OCI-LY1 (cell line): ENCODE measurements around the gene SURF6.
"Not testable (repeated sequence)": the region's sequence is repeated elsewhere in the genome, so short reads cannot be mapped to it uniquely, and the experiment has no call there.

ENCODE experiments used
- H2AFZ ChIP-seq: fragments of 200-600 bp; sonication (generic), shearing (Covaris generic); 2 replicates; pipeline ENCODE4 v1.6.0; 2014; ENCODE audit warnings: antibody characterized with exemption, mild to moderate bottlenecking, low read length
- H3F3A ChIP-seq: fragments of 200-600 bp; sonication (generic), shearing (Covaris generic); 2 replicates; pipeline ENCODE4 v1.6.0; 2014; ENCODE audit warnings: mild to moderate bottlenecking, antibody characterized with exemption, low read length, moderate library complexity; ENCODE audit not compliant: insufficient read depth
- H3K27ac ChIP-seq: fragments of 200-600 bp; sonication (generic); 2 replicates; pipeline ENCODE4 v1.5.1; 2014; ENCODE audit warnings: low read length, mixed run types, mild to moderate bottlenecking, low read depth; ENCODE audit not compliant: poor library complexity, severe bottlenecking
- H3K27me3 ChIP-seq: fragments of 200-600 bp; sonication (generic); 2 replicates; pipeline ENCODE4 v1.6.0; 2014; ENCODE audit warnings: antibody characterized with exemption, mild to moderate bottlenecking, low read length, moderate library complexity; ENCODE audit not compliant: insufficient read depth
- H3K36me3 ChIP-seq: fragments of 200-600 bp; sonication (generic); 2 replicates; pipeline ENCODE4 v1.6.1; 2014; ENCODE audit warnings: mild to moderate bottlenecking, antibody characterized with exemption, low read length, moderate library complexity, mixed read lengths; ENCODE audit not compliant: insufficient read depth
- H3K4me1 ChIP-seq: fragments of 200-600 bp; sonication (generic); 2 replicates; pipeline ENCODE4 v1.5.1; 2014; ENCODE audit warnings: mild to moderate bottlenecking, low read length, moderate library complexity; ENCODE audit not compliant: insufficient read depth, severe bottlenecking
- H3K4me2 ChIP-seq: fragments of 200-600 bp; sonication (generic), shearing (Covaris generic); 2 replicates; pipeline ENCODE4 v1.6.1; 2014; ENCODE audit warnings: low read length
- H3K4me3 ChIP-seq: fragments of 200-600 bp; sonication (generic); 2 replicates; pipeline ENCODE4 v1.5.1; 2014; ENCODE audit warnings: low read length, low read depth, mild to moderate bottlenecking, mixed read lengths; ENCODE audit not compliant: poor library complexity, severe bottlenecking
- H3K79me2 ChIP-seq: fragments of 200-600 bp; shearing (Covaris generic); 2 replicates; pipeline ENCODE4 v1.6.1; 2016; ENCODE audit warnings: mixed run types, low read length, mixed read lengths; ENCODE audit not compliant: insufficient read depth
- H3K9ac ChIP-seq: fragments of 200-600 bp; sonication (generic), shearing (Covaris generic); 2 replicates; pipeline ENCODE4 v1.6.1; 2014; ENCODE audit warnings: mild to moderate bottlenecking, low read length, mixed read lengths
- H3K9me2 ChIP-seq: fragments of 200-600 bp; sonication (generic), shearing (Covaris generic); 2 replicates; pipeline ENCODE4 v1.6.1; 2014; ENCODE audit warnings: low read depth, mild to moderate bottlenecking, low read length, mixed read lengths
- H3K9me3 ChIP-seq: fragments of 200-600 bp; shearing (Covaris generic); 2 replicates; pipeline ENCODE4 v1.6.1; 2014; ENCODE audit warnings: low read length, mixed read lengths
- H4K20me1 ChIP-seq: fragments of 200-600 bp; sonication (generic), shearing (Covaris generic); 2 replicates; pipeline ENCODE4 v1.6.0; 2016; ENCODE audit warnings: mild to moderate bottlenecking, low read length; ENCODE audit not compliant: insufficient read depth
- EZH2 ChIP-seq: fragments of 200-600 bp; sonication (generic), shearing (Covaris generic); IDR thresholded peaks from 2 replicates; pipeline ENCODE4 v1.8.0; 2017; ENCODE audit warnings: borderline replicate concordance, mixed run types, mild to moderate bottlenecking, antibody characterized with exemption, low read length, moderate library complexity, mixed read lengths
- TF ChIP-seq, protein P1 (sequence below): fragments of 200-600 bp; sonication (generic), shearing (Covaris generic); IDR thresholded peaks from 2 replicates; pipeline ENCODE4 v1.5.1; 2017; ENCODE audit warnings: mild to moderate bottlenecking, antibody characterized with exemption, low read length, moderate library complexity, mixed read lengths

The SURF6 gene

DNA sequence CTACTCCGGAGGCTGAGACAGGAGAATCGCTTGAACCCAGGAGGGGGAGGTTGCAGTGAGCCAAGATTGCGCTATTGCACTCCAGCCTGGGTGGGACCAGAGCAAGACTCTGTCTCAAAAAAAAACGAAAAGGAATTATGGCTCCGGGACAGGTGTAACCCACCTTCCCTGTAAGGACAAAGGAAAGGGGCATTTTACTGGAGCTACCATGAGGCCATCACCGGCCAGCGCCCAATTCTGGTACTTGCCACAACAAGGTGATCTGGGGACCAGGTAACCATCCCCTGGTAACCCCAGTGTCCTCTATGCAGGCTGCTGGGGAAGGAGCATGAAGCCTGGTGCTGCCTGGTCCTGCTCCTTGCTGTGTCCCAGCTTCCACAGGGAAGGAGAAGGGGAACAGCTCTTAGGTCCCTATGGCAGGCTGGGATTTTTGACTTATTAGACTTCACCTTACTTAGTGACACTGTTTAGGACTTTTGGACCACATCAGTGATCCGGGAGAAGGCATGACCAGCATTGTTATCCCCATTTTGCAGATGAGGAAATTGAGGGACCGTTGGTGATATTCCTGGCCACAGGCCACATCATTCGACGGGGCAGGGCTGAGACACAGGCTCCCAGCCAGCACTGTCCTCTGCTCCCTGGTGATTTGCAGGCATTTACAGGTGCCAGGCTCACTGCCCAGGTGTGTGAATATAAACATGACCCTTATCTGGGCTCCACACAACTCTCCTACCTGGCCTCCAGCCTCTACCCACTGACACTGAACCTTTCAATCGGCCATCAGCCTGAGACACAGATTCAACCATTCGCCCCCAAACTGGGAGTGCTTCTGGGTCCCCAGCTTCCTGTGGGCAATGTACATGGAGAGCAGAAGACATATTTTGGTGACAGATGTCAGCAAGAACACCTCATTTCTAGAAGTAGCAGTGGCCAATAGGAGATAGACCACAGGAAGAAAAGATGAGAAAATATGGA, 34.4 kb downstream of the SURF6 start:
- Histone ChIP-seq H3K9me2 (no peaks in the 10 kb centered on the region), H4K20me1 (no peaks in the 10 kb centered on the region), H3K79me2 (no peaks in the 10 kb centered on the region), H3K4me2 (no peak overlapping the region), H3K9me3 (no peaks in the 10 kb centered on the region), H3F3A (no peaks in the 10 kb centered on the region), H2AFZ (no peak overlapping the region), H3K27ac (no peak overlapping the region), H3K9ac (no peak overlapping the region), H3K4me1 (no peaks in the 10 kb centered on the region), H3K36me3 (no peaks in the 10 kb centered on the region), H3K27me3 (peaks cover 9% of the 10 kb centered on the region; the same call in 1 of the 2 replicates), H3K4me3 (no peak overlapping the region)
- TF ChIP-seq, protein P1, sequence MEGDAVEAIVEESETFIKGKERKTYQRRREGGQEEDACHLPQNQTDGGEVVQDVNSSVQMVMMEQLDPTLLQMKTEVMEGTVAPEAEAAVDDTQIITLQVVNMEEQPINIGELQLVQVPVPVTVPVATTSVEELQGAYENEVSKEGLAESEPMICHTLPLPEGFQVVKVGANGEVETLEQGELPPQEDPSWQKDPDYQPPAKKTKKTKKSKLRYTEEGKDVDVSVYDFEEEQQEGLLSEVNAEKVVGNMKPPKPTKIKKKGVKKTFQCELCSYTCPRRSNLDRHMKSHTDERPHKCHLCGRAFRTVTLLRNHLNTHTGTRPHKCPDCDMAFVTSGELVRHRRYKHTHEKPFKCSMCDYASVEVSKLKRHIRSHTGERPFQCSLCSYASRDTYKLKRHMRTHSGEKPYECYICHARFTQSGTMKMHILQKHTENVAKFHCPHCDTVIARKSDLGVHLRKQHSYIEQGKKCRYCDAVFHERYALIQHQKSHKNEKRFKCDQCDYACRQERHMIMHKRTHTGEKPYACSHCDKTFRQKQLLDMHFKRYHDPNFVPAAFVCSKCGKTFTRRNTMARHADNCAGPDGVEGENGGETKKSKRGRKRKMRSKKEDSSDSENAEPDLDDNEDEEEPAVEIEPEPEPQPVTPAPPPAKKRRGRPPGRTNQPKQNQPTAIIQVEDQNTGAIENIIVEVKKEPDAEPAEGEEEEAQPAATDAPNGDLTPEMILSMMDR, result no peak
- TF ChIP-seq EZH2, result no peak

DNA sequence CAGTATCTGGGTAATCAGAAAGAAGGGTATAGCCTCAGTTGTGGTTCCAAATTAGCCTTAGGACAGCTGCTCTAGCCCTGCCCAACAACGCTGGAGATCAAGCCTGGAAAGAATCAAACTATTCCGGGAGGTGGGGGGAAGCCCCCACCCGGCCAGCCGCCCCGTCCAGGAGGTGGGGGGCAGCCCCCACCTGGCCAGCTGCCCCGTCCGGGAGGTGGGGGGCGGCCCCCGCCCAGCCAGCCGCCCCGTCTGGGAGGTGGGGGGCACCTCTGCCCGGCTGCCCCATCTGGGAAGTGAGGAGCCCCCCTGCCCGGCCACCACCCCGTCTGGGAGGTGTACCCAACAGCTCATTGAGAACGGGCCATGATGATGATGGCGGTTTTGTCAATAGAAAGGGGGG, 36.0 kb downstream of the SURF6 start:
- H3K9me3 ChIP-seq, H3K9ac ChIP-seq, H3K4me3 ChIP-seq, H4K20me1 ChIP-seq, H3K79me2 ChIP-seq, H3K36me3 ChIP-seq, H3K9me2 ChIP-seq, H3F3A ChIP-seq, H3K4me2 ChIP-seq, H3K4me1 ChIP-seq, H3K27me3 ChIP-seq, H3K27ac ChIP-seq, H2AFZ ChIP-seq: not testable (repeated sequence)

DNA sequence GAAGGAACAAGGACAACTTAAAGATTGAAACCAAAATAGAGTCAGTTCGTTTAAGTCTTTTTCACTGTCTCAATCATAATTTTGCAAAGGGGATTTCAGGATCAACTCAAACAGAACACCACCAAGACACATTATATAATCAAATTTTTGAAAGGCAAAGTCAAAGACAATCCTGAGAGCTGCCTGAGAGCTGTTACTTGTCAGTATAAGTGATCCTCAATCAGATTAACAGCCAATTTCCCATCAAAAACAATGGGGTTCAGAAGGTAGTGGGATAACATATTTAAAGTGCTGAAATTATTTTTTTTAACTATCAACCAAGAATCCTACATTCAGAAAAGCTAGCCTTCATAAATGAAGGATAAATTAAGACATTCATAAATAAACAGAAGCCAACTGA, 41.7 kb downstream of the SURF6 start:
- Histone ChIP-seq H4K20me1 (no peaks in the 10 kb centered on the region), H3K9me2 (no peaks in the 10 kb centered on the region), H3K9me3 (peaks cover 16% of the 10 kb centered on the region), H3K4me1 (no peaks in the 10 kb centered on the region), H2AFZ (no peak overlapping the region), H3K79me2 (no peaks in the 10 kb centered on the region), H3K27me3 (no peaks in the 10 kb centered on the region), H3K4me3 (no peak overlapping the region), H3K9ac (no peak overlapping the region), H3K36me3 (no peaks in the 10 kb centered on the region), H3K4me2 (no peak overlapping the region), H3F3A (no peaks in the 10 kb centered on the region), H3K27ac (no peak overlapping the region)
- no peak for TF ChIP-seq EZH2
- TF ChIP-seq, protein P1, result no peak
